NCI-H2196 treated with DMSO at 0.1 percent for 48 hours (cell line): ENCODE results near the gene OR4D2.
A peak's percentile ranks its signal among the peaks of the same experiment; 100 is the strongest.

Experiments used
- DNase-seq: peaks from one replicate; lab custom pipeline; 2025; ENCODE audit not compliant: unreplicated experiment; lab: John Stamatoyannopoulos, UW

The OR4D2 gene

GRCh38 chr17:58172369-58173071 is 5.7 kb downstream of the OR4D2 start:
- DNase-seq = peak; percentile 22

DNA sequence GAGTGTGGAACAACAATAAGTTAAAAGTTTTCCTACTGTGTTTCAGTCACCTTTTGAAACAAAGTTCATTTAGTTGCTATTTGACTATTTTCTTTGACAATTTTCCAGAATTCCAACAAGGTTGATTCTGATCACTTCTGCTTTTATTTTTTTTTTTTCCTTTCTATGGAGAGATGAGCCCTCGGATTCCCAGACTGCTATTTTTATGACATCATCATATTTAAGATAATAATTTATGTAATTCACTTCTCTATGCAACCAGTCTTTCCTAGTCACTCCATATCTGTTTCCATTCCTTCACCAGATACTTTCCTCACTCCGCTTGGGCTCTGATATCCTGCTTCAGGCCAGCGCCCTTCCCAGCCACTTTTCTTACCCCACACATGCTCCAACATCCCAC is 8.1 kb downstream of the OR4D2 start:
- DNase-seq = no peak

GRCh38 chr17:58176200-58176599 is 9.4 kb downstream of the OR4D2 start:
- DNase-seq = no peak

DNA sequence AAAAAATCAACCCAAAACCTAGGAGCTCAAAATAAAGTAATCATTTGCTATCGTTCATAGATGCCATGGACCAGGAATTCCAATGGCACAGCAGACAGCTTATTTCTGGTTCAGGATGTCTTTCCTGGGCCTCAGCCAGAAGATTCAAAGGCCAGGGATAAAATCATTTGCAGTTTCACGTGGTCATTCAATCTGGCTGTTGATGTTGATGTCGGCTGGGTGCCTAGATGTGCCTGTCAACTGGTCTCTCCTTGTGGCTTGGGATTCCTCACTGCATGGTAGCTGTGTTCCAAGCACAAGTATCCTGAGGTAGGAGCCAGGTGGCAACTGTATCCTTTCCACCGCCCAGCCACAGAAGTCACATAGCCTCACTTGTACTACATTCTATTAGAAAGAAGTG is 15.0 kb downstream of the OR4D2 start:
- no peak for DNase-seq

DNA sequence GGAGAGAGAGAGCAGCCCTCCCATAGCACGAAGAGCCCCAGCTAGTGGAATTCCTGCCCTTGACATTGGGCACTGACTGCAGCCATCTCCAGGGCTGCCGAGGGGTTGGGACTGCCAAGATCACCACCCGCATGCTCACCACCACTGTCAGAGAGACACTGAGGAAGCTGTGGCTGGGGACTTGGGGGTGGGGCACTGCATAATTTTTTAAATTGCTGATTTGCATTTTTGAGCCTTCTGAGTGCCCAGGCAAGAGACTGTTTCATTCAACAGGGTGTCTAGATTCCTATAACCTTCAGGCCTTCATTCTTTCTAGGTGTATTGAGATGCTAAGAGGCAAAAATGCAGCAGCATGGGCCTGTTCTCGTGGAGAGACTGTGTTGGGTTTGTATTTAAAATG is 16.7 kb downstream of the OR4D2 start:
- no peak for DNase-seq

- no peak for DNase-seq
Measured at GRCh38 chr17:58184308-58184985, 17.7 kb downstream of the OR4D2 start.

DNA sequence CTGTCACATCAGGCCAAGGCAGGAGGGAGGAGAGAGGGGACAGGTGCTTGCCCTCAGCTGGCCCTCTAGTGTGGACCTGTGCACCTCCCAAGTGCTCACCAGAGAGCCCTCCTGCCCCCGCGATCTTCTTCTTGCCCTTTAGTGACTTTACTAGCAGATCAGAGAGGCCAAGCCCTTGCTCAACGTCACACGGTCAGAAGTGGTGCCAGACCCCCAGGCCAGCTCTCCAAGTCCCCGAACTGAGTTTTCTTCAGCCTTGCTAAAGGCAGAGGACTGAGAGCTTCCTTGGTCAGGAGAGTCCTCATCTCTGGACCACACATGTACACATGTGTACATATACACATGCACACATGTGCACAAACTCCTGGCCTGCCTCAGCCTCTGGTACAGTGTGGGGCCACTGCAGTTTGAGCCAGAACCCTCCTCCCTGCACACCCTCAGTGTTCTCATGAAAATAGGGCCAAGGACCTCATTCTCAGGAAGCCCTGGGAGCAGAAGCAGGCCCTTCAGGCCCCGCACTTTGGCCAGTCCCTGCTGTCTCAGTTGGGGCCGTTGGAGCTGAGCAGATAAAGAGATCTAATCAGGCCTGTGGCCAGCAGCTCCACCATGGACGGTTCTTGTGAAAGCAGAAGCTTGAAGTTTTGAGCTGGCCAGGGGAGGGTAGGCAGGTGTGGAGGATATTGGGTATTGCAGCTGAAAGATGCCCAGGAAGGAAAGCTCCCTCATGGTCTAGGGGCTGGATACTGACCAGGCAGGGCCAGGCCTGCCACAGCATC is 18.4 kb downstream of the OR4D2 start:
- no peak for DNase-seq

- no peak for DNase-seq
Measured at GRCh38 chr17:58186591-58186990, 19.8 kb downstream of the OR4D2 start.

GRCh38 chr17:58187063-58187462 is 20.3 kb downstream of the OR4D2 start:
- DNase-seq = no peak

DNA sequence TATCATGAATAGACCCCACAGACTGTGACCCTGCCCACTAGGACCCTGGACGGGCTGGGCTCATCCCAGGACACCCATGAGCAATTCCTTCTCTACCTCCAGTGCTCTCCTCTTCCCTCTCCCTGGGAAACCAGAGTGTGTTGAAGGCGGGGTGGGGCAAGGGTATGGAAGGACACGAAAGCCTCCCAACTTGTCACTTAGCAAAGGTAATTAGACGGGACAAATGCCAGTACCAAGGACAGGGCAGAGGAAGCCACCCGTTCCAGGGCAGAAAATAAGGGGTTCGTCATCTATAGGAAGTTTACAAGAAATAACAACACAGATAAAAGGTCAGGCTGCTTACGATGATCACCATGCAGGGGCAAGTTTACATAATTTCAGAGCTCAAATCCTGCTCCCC is 20.9 kb downstream of the OR4D2 start:
- DNase-seq = no peak

DNA sequence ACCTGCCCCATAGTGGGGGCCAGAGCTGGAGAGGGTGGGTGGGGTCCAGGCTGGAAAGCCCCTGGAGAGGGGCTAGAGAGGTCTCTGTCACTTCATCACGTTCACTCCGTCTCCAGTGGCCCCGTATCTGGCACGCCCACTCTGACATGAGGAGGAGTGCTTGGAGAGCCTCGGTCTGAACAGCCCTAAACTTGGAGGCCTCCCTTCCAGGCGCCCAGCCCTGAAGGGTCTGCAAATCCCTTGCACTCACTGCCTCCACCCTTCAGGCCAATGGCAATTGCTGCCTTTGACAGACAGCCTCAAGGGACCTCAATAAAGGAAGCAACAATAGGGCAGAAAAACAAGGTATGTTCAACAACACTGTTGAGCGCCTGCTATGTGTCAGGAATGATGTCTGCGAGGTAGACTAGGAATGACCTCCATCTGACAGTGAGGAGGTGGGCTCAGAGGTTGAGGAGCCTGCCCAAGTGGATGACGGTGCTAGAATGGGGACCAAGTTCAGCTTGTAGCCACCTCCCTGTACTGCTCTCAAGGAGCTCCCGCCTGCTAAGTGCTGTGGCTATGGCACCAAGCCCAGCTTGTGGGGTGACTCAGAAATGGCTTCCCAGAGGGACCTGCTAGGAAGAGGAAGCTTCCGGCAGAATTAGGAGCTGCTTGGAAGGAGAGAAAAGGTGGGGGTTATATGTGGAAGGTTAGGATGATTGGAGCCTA is 22.8 kb downstream of the OR4D2 start:
- DNase-seq = peak; percentile 13

- DNase-seq = no peak
Measured at GRCh38 chr17:58191241-58191896, 24.6 kb downstream of the OR4D2 start.

- no peak for DNase-seq
Measured at GRCh38 chr17:58192612-58193011, 25.8 kb downstream of the OR4D2 start, which contains the start of gene EPX. Gene EPX, plus strand, starts transcription at chr17:58192726. Its CDS starts 121 bp downstream, at chr17:58192847.

DNA sequence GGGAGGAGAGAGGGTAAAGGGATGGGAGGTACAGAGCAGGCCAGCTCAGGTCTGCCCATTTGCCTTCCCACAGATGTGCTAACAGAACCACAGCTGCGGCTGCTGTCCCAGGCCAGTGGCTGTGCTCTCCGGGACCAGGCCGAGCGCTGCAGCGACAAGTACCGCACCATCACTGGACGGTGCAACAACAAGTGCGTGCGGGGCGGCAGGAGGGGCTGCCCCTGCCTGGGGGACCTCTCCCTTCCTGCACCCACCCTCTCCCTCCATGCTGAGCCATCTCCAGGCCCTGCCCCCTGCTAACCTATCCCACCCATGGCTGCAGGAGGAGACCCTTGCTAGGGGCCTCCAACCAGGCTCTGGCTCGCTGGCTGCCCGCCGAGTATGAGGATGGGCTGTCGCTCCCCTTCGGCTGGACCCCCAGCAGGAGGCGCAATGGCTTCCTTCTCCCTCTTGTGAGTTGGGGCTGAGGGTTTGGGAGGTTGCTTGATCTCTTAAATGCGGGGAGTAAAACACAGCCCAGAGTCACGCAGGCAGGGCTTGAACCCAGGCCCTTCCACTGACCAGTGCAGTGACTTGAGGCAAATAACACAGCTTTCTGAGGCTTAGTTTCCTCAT is 27.0 kb downstream of the OR4D2 start:
- DNase-seq = no peak

DNA sequence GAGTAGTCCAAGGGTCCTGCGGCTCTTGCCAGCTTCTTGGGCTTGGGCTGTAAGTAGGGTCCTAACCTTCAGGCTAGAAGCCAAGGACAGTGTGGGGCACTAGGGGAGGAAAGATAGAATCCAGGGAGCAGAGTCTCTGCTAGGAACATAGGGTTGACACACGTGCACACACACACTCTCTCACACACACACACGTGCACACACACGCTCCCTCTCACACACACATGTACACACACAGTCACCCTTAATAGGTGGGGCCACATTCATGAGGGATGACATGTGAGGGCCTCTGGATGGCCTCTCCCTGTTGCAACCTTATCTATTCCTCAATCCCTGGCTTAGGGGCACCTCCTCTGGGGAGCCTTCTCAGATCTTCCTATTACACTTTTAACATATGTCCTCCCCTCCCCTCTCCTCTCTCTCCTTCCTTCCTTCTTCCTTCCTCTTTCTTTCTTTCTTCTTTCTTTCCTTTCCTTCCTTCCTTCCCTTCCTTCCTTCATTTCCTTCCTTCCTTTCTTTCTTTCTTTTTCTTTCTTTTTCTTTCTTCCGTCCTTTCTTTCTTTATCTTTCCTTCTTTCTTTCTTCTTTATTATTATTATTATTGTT is 28.8 kb downstream of the OR4D2 start:
- DNase-seq = no peak

DNA sequence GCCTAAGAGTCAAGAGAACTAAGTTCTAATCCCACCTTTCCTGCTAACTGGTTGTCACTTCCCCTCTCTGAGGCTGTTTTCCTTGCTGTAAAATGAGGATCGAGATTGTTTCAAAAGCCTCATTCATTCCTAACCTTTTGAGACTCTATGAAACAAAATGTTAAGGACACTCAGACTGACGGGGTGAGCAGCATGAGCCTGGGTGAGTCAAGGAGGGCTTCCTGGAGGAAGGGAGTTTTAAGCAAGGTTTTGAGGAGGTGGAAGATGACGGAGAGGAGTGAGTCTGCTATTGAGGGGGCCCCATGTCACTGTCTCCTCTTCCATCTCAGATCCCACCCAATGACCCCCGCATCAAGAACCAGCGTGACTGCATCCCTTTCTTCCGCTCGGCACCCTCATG is 29.8 kb downstream of the OR4D2 start:
- DNase-seq = no peak

DNA sequence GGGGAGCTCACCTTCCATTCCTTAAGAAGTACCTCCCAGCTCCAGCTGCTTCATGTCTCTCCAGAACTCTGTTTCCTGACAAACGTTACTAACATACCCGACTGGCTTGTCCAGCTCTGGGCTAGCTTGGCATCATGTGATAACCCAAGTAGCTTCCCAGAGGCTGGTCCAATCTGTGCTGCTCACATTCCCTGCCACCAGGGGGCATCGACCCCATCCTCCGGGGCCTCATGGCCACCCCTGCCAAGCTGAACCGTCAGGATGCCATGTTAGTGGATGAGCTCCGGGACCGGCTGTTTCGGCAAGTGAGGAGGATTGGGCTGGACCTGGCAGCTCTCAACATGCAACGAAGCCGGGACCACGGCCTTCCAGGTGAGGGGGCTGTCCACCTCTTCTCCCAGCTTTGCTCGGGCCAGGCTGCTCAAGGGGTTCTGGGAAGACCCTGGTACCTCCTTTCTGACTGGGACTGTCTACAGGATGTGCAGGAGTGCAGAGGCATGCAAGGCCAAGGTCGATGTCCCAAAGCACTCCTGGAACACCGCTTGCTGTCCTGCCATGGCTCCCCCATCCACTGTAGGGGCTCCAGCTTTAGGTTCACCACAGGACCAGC is 33.3 kb downstream of the OR4D2 start:
- no peak for DNase-seq

DNA sequence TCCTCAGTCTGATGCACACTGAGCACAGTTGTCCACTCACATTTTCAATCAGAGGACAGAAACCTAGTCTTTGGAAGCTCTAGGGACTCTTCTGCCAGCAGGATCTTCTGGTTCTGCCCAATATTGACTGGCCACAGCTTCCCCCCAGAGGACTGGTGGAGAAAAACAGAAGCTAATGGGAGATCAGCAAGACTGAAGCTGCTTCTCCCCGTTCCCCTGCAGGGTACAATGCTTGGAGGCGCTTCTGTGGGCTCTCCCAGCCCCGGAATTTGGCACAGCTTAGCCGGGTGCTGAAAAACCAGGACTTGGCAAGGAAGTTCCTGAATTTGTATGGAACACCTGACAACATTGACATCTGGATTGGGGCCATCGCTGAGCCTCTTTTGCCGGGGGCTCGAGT is 36.1 kb downstream of the OR4D2 start:
- no peak for DNase-seq

- DNase-seq = no peak
Measured at GRCh38 chr17:58204796-58205195, 38.0 kb downstream of the OR4D2 start.

DNA sequence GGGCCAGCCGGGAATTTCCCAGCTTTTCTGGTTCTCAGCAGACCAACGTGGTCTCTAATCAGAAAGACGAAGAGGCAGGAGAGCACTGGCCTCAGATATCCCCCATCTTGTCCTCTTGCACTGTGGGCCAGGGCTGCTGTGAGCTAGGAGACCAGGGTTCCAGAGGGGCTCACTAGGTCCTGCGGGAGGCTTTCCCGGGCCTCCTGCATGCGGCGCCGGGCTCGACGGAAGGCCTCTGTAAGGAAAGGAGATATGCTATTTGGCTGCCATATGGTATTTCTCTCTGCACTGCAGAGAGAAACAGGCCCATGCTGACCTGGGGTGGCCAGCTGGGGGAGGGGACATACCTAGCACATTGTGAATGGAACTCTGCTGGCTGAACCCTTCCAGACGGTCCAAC is 39.2 kb downstream of the OR4D2 start:
- DNase-seq = no peak
